GM19397 (cell line): Measurements from ENCODE around the gene NDUFA7.
"Not testable (repeated sequence)": the region's sequence is repeated elsewhere in the genome, so short reads cannot be mapped to it uniquely, and the experiment has no call there.

ENCODE experiments used
- ATAC-seq: cut with Tn5 transposase; IDR thresholded peaks from one replicate; pipeline ENCODE4 v1.9.1; 2021; ENCODE audit warnings: mild to moderate bottlenecking, moderate library complexity; ENCODE audit not compliant: unreplicated experiment

The NDUFA7 gene

DNA sequence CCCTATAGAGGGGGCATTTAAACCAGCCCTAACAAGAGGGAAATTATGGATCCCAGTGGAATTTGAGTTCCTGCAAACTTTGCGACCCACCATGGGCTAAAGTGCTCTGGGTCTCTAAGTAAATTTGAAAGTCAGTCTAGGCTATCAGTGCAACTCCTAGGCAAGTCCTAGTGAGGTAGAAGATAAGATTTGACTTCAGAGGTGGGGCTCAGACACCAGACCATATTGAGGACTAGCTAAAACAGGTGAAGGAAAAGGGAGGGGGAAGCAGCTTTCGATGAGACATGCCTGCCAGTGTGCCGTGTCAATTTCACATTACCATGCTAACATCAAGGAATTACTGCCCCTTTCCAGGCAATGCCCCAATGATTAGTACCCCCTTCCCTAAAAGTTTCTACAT lies 51.5 kb downstream of the NDUFA7 start:
- no peak for ATAC-seq

DNA sequence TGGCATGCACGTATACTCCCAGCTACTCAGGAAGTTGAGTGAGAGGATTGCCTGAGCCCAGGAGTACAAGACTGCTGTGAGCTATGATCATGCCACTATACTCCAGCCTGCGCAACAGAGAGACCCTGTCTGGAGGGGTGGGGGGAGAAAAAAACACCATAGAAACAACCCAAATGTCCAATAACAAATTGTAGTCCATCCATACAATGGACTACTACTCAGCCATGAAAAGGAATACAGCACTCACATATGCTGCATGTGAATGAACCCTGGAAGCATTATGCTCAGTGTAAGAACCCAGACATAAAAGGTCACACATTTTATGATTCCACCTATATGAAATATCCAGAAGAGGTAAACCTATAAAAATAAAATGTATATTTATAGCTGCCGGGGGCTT lies 55.3 kb downstream of the NDUFA7 start:
- ATAC-seq, result no peak

DNA sequence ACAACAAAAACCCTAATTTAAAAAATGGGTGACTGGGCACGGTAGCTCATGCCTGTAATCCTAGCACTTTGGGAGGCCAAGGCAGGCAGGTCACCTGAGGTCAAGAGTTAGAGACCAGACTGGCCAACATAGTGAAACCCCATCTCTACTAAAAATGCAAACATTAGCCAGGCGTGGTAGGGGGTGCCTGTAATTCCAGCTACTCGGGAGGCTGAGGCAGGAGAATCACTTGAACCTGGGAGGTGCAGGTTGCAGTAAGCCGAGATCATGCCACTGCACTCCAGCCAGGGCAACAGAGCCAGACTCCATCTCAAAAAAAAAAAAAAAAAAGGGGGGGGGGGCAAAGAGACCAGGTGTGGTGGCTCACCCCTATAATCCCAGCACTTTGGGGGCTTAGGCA lies 56.9 kb downstream of the NDUFA7 start:
- not testable (repeated sequence) for ATAC-seq

DNA sequence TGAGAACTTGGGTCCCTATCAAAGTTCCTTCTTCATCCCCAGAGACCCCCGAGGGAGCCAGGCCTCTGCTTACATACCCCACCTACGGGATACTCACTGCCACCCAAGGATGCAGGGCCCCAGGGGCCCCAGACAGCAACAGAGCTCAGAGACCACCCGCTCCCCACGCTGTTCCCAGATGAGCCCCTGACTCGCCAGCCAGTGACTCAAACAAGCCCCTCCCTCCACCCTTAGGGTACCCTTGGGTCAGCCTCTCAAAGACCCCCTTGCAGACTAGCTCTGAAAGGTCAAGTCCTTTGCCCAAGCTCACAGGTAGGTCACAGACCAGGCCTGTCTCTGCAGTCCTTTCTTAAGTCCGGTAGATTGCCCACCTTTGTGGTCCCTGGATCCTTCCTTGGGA lies 58.7 kb downstream of the NDUFA7 start:
- no peak for ATAC-seq

DNA sequence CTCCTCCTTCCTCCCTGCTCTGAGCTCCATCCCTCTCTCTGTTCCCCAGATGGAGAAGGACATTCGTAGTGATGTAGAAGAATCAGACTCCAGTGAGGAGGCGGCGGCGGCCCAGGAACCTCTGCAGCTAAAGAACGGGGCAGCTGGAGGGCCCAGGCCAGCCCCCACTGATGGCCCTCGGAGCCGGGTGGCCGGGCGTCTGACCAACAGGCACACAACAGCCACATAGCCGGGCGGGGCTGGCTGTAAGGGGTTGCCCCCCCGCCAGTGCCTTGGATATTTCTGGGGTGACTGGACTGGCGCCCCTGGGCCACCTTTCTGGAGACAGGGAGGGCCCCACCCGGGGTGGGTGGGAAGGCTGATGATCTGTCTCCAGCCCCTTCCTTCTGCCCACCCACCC lies 59.3 kb downstream of the NDUFA7 start:
- ATAC-seq, result no peak

DNA sequence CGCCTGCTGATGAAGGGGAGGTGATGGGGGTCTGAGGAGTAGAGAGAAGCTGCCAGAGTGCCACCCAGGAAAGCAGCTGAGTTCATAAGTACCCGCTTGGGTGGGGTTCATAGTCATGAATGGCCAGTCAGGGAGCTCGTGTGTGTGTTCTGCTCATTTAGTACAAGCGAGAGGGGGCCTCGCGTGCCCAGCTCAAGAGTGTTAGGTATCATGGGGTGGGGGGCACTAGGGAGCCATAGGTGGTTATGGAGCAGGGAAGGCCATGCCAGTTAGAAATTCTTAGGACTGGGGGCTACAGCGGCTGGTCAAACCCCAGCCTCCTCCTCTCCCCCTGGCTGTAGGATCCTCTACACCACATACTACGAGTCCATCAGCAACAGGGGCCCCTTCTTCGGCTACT lies 59.8 kb downstream of the NDUFA7 start:
- no peak for ATAC-seq
